SK-N-SH (cell line): ENCODE results near the gene MAP3K3. TPM values are rescaled to one million over a fixed set of nuclear protein-coding genes. Genes with fewer than 3 reads are reported as not detected.

Source experiments
- CTCF ChIA-PET: fragments of 300-600, 350-600 bp; formaldehyde crosslinking; extraction: SDS; loops from one replicate; lab custom pipeline; 2021; lab: Yijun Ruan, JAX
- POLR2A ChIA-PET: fragments of 350-600 bp; sonication (Branson Sonifier 250); formaldehyde crosslinking; extraction: SDS; loops from one replicate; lab custom pipeline; 2020; ENCODE audit warnings: antibody characterized with exemption, inconsistent platforms; lab: Yijun Ruan, JAX
- DNase-seq: peaks from one replicate; pipeline ENCODE4 v3.0.0; 2012
- H2AFZ ChIP-seq: fragments of 200-600 bp; sonication (generic); 2 replicates; pipeline ENCODE4 v1.8.1; 2016; ENCODE audit warnings: antibody characterized with exemption, mild to moderate bottlenecking, low read depth
- H3F3A ChIP-seq: fragments of 200-600 bp; sonication (generic); replicated peaks from 2 replicates; pipeline ENCODE3; 2016; ENCODE audit warnings: antibody characterized with exemption, mild to moderate bottlenecking; ENCODE audit not compliant: insufficient read depth
- H3K27ac ChIP-seq, 2 experiments: fragments of 200-500 bp in 1 of 2; fragments of 200-600 bp in 1 of 2; sonication (Bioruptor generic) in 1 of 2; sonication (generic), shearing (Covaris generic) in 1 of 2; 2 replicates each; pipeline versions ENCODE4 v1.5.1 to v1.6.1; 2014 to 2016; ENCODE audit warnings: low read depth in 2 of 2, inconsistent platforms in 1 of 2, low read length in 1 of 2, mild to moderate bottlenecking in 1 of 2, mixed read lengths in 1 of 2
- H3K27me3 ChIP-seq: fragments of 200-600 bp; sonication (generic), shearing (Covaris generic); 2 replicates; pipeline ENCODE4 v1.6.1; 2016; ENCODE audit warnings: mixed run types; ENCODE audit not compliant: insufficient read depth
- H3K36me3 ChIP-seq, 2 experiments: fragments of 200-500 bp in 1 of 2; fragments of 200-600 bp in 1 of 2; sonication (Bioruptor generic) in 1 of 2; sonication (generic) in 1 of 2; replicated peaks in 1 of 2; 2 replicates each; pipeline versions ENCODE3 to v1.5.1; 2014 to 2016; ENCODE audit warnings: low read length in 1 of 2, mild to moderate bottlenecking in 1 of 2; ENCODE audit not compliant: insufficient read depth in 2 of 2, control insufficient read depth in 1 of 2
- H3K4me1 ChIP-seq, 2 experiments: fragments of 200-500 bp in 1 of 2; fragments of 200-600 bp in 1 of 2; sonication (Bioruptor generic) in 1 of 2; sonication (generic), shearing (Covaris generic) in 1 of 2; 2 replicates each; pipeline versions ENCODE4 v1.5.1 to v1.6.1; 2014 to 2016; ENCODE audit warnings: low read depth in 1 of 2, low read length in 1 of 2, mixed run types in 1 of 2; ENCODE audit not compliant: insufficient read depth in 2 of 2, control insufficient read depth in 1 of 2
- H3K4me2 ChIP-seq: fragments of 200-600 bp; sonication (generic), shearing (Covaris generic); 2 replicates; pipeline ENCODE4 v1.6.1; 2017; ENCODE audit warnings: mixed run types
- H3K4me3 ChIP-seq, 2 experiments: fragments of 200-500 bp in 1 of 2; fragments of 200-600 bp in 1 of 2; sonication (Bioruptor generic) in 1 of 2; sonication (generic), shearing (Covaris generic) in 1 of 2; 2 replicates each; pipeline versions ENCODE4 v1.5.1 to v1.8.1; 2014 to 2016; ENCODE audit warnings: low read depth in 2 of 2, inconsistent platforms in 1 of 2, low read length in 1 of 2, mild to moderate bottlenecking in 1 of 2, mixed read lengths in 1 of 2, moderate library complexity in 1 of 2
- H3K79me2 ChIP-seq: fragments of 200-600 bp; sonication (generic); 2 replicates; pipeline ENCODE4 v1.8.1; 2017; ENCODE audit warnings: mild to moderate bottlenecking; ENCODE audit not compliant: insufficient read depth
- H3K9ac ChIP-seq: fragments of 200-600 bp; sonication (generic); 2 replicates; pipeline ENCODE4 v1.6.1; 2017; ENCODE audit warnings: mixed run types
- H3K9me2 ChIP-seq: fragments of 200-600 bp; sonication (generic); 2 replicates; pipeline ENCODE4 v1.6.1; 2017; ENCODE audit warnings: mixed run types
- H3K9me3 ChIP-seq: fragments of 200-600 bp; sonication (generic); 2 replicates; pipeline ENCODE4 v1.6.1; 2017; ENCODE audit warnings: mixed run types, mild to moderate bottlenecking, moderate library complexity
- H4K20me1 ChIP-seq: fragments of 200-600 bp; sonication (generic); 2 replicates; pipeline ENCODE4 v1.6.1; 2017; ENCODE audit warnings: mild to moderate bottlenecking, mixed run types; ENCODE audit not compliant: insufficient read depth
- ELF1 ChIP-seq: IDR thresholded peaks from 2 replicates; pipeline ENCODE4 v1.4.0; 2012
- EZH2phosphoT487 ChIP-seq: fragments of 200-600 bp; sonication (generic); IDR thresholded peaks from 2 replicates; pipeline ENCODE4 v1.6.1; 2017; ENCODE audit warnings: low read depth, mixed run types, mild to moderate bottlenecking, antibody characterized with exemption, moderate library complexity, borderline replicate concordance
- FOXM1 ChIP-seq: IDR thresholded peaks from 2 replicates; pipeline ENCODE4 v1.4.0; 2012; ENCODE audit warnings: low read depth, mild to moderate bottlenecking
- JUND ChIP-seq: IDR thresholded peaks from 2 replicates; pipeline ENCODE4 v1.4.0; 2012
- MAX ChIP-seq: IDR thresholded peaks from 2 replicates; pipeline ENCODE4 v1.4.0; 2012; ENCODE audit warnings: low read depth
- NFIC ChIP-seq: IDR thresholded peaks from 2 replicates; pipeline ENCODE4 v1.4.0; 2012; ENCODE audit warnings: borderline replicate concordance
- PBX3 ChIP-seq: IDR thresholded peaks from 2 replicates; pipeline ENCODE4; 2012
- POLR2AphosphoS5 ChIP-seq: IDR thresholded peaks from 2 replicates; pipeline ENCODE4 v1.6.1; 2012; ENCODE audit warnings: low read depth, low read length
- RCOR1 ChIP-seq: fragments of 150-350 bp; IDR thresholded peaks from 2 replicates; pipeline ENCODE4 v1.6.1; 2017; ENCODE audit warnings: antibody characterized with exemption, low read length
- REST ChIP-seq: IDR thresholded peaks from 2 replicates; pipeline ENCODE4 v1.6.1; 2012; ENCODE audit warnings: mild to moderate bottlenecking, low read depth, low read length, moderate library complexity
- RFX5 ChIP-seq: IDR thresholded peaks from 2 replicates; pipeline ENCODE4 v1.6.1; 2012; ENCODE audit warnings: mild to moderate bottlenecking, improper control_type of control experiment, low read length
- SIN3A ChIP-seq: IDR thresholded peaks from 2 replicates; pipeline ENCODE4 v1.6.1; 2012; ENCODE audit warnings: low read depth, mild to moderate bottlenecking, low read length, moderate library complexity, borderline replicate concordance
- SMC3 ChIP-seq: IDR thresholded peaks from 2 replicates; pipeline ENCODE4 v1.6.1; 2012; ENCODE audit warnings: low read depth, low read length, improper control_type of control experiment
- TAF1 ChIP-seq: IDR thresholded peaks from 2 replicates; pipeline ENCODE4 v1.6.1; 2012; ENCODE audit warnings: low read depth, mild to moderate bottlenecking, low read length, moderate library complexity, borderline replicate concordance
- TCF12 ChIP-seq: IDR thresholded peaks from 2 replicates; pipeline ENCODE4 v1.4.0; 2012
- USF1 ChIP-seq: IDR thresholded peaks from 2 replicates; pipeline ENCODE4 v1.4.0; 2012; ENCODE audit warnings: low read depth, borderline replicate concordance
- YY1 ChIP-seq: IDR thresholded peaks from 2 replicates; pipeline ENCODE4 v1.4.0; 2012; ENCODE audit warnings: low read depth, mild to moderate bottlenecking
- ZBTB33 ChIP-seq: IDR thresholded peaks from 2 replicates; pipeline ENCODE4 v1.4.0; 2012; ENCODE audit warnings: low read depth, borderline replicate concordance
- WGBS: methylation state at CpG from one replicate; pipeline ENCODE4 v1.1.6; 2017; ENCODE audit warnings: low lambda C conversion rate; 5-methylcytosine and 5-hydroxymethylcytosine counted together
- polyA plus RNA-seq, 3 experiments: library from polyadenylated mRNA; depleted of rRNA; stranded (reverse); fragments of >200 nt; gene quantifications; 2 replicates each; pipeline ENCODE4 v1.2.3, GENCODE V29; 2012

Gene MAP3K3
- polyA plus RNA-seq, 1 of the 3 experiments (the other 2 are of a cell fraction): 25.3 TPM

- TF ChIP-seq PBX3 (no peak), POLR2AphosphoS5 (peak; percentile 7; the same call in 1 of the 2 replicates)
- peaks cover 0 to 3% of the 10 kb centered on the region in 2 experiments; a peak in 2 of 4 replicates for H3K4me1 ChIP-seq
- ChIA-PET CTCF (interaction anchor here (0.6 to 3.8 kb wide), 5 partner anchors 17 to 156 kb away, joined by 3 to 28 read pairs (median 4); no protein-coding TSS in a partner anchor), POLR2A (interaction anchor here (0.6 kb wide), 1 partner anchor 12 kb away, joined by 3 read pairs; no protein-coding TSS in a partner anchor)
- H3K4me3 ChIP-seq: no peak overlapping the region
- 95% methylated on average over 3 of the region's 3 CpGs for WGBS
- peaks cover 24 to 40% of the 10 kb centered on the region in 2 experiments for H3K36me3 ChIP-seq
- no peaks in the 10 kb centered on the region for H3K9me2 ChIP-seq
- H3K27ac ChIP-seq: no peak overlapping the region
- H3K27me3 ChIP-seq: no peaks in the 10 kb centered on the region
- no peaks in the 10 kb centered on the region for H3K9me3 ChIP-seq
- H4K20me1 ChIP-seq: no peaks in the 10 kb centered on the region
- H2AFZ ChIP-seq: no peak overlapping the region
- H3F3A ChIP-seq: peaks cover 15% of the 10 kb centered on the region
- peaks cover 3% of the 10 kb centered on the region; the same call in 1 of the 2 replicates for H3K79me2 ChIP-seq
- no peak for DNase-seq
- H3K9ac ChIP-seq: no peak overlapping the region
- no peak overlapping the region for H3K4me2 ChIP-seq
These were observed 27.1 kb upstream of the MAP3K3 start for GRCh38 chr17:63595132-63595531.

GRCh38 chr17:63596856-63597586 is 25.2 kb upstream of the MAP3K3 start:
- Histone ChIP-seq H3K79me2 (peaks cover 12% of the 10 kb centered on the region), H3K4me3 (no peak overlapping the region), H3K9me2 (no peaks in the 10 kb centered on the region), H3K27ac (peak overlapping the region in 1 of 2 experiments; percentile 11; a peak in 1 of 4 replicates), H3K36me3 (peaks cover 6 to 23% of the 10 kb centered on the region in 2 experiments), H3K4me1 (peaks cover 6 to 14% of the 10 kb centered on the region in 2 experiments; a peak in 2 of 4 replicates), H3K27me3 (no peaks in the 10 kb centered on the region), H3K9ac (no peak overlapping the region), H3F3A (peaks cover 19% of the 10 kb centered on the region), H3K4me2 (no peak overlapping the region), H3K9me3 (no peaks in the 10 kb centered on the region), H2AFZ (no peak overlapping the region), H4K20me1 (no peaks in the 10 kb centered on the region)
- CTCF ChIA-PET: interaction anchor here (0.9 to 2.3 kb wide), 9 partner anchors 10 to 171 kb away, joined by 3 to 17 read pairs (median 4); no protein-coding TSS in a partner anchor
- POLR2A ChIA-PET: no interaction called here
- WGBS: 64% methylated on average over 6 of the region's 6 CpGs
- no peak for DNase-seq
- TF ChIP-seq EZH2phosphoT487: no peak
- TF ChIP-seq RCOR1: no peak
- TF ChIP-seq MAX: no peak
- TF ChIP-seq TAF1: no peak
- no peak for TF ChIP-seq ZBTB33
- no peak for TF ChIP-seq SMC3
- no peak for TF ChIP-seq FOXM1
- TF ChIP-seq TCF12: no peak
- TF ChIP-seq ELF1: no peak
- TF ChIP-seq SIN3A: no peak
- TF ChIP-seq RFX5: no peak
- TF ChIP-seq YY1: no peak
- no peak for TF ChIP-seq JUND
- no peak for TF ChIP-seq REST
- no peak for TF ChIP-seq PBX3
- no peak for TF ChIP-seq NFIC
- no peak for TF ChIP-seq USF1
